Measurements from ENCODE around the gene BTBD7.

BTBD7 gene

DNA sequence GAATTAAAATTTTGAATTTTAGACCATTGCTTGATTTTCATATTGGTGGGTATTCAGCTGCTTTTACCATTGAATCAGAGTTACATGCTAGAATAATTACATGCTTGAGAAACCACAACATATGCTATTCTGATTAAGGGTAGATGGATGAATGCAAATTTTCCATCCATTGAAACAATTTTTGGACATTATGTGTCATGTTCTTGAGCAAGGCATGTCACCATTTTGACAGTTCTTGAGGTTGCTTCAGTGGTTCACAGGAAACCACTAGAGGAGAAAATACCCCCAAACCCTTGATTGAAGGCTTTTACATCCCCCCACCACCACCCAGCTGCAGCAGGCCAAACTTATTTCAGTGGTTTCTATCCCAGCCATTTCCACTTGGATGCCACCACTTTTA lies 112.3 kb downstream of the BTBD7 start:
- Histone ChIP-seq H3K27me3 (ENCODE audit: insufficient read depth, low read depth) (no peaks in the 10 kb centered on the region), H3K4me1 (ENCODE audit: low read depth, poor library complexity, severe bottlenecking) (no peaks in the 10 kb centered on the region), H3K4me2 (no peak overlapping the region), H3K36me3 (ENCODE audit: insufficient read depth) (no peaks in the 10 kb centered on the region), H2AFZ (ENCODE audit: low read depth) (no peak overlapping the region), H3K79me2 (ENCODE audit: insufficient read depth, low read depth) (no peaks in the 10 kb centered on the region), H3K4me3 (IDR thresholded peaks at IDR 0.05; ENCODE audit: insufficient read depth, low read depth, low read length) (no peak overlapping the region), H3K9ac (no peak overlapping the region), H4K20me1 (ENCODE audit: insufficient read depth) (no peaks in the 10 kb centered on the region), H3K27ac (no peak overlapping the region)
- TF ChIP-seq, protein P1, sequence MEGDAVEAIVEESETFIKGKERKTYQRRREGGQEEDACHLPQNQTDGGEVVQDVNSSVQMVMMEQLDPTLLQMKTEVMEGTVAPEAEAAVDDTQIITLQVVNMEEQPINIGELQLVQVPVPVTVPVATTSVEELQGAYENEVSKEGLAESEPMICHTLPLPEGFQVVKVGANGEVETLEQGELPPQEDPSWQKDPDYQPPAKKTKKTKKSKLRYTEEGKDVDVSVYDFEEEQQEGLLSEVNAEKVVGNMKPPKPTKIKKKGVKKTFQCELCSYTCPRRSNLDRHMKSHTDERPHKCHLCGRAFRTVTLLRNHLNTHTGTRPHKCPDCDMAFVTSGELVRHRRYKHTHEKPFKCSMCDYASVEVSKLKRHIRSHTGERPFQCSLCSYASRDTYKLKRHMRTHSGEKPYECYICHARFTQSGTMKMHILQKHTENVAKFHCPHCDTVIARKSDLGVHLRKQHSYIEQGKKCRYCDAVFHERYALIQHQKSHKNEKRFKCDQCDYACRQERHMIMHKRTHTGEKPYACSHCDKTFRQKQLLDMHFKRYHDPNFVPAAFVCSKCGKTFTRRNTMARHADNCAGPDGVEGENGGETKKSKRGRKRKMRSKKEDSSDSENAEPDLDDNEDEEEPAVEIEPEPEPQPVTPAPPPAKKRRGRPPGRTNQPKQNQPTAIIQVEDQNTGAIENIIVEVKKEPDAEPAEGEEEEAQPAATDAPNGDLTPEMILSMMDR (conservative IDR thresholded peaks at IDR 0.05; ENCODE audit: low read depth, low read length) = no peak

DNA sequence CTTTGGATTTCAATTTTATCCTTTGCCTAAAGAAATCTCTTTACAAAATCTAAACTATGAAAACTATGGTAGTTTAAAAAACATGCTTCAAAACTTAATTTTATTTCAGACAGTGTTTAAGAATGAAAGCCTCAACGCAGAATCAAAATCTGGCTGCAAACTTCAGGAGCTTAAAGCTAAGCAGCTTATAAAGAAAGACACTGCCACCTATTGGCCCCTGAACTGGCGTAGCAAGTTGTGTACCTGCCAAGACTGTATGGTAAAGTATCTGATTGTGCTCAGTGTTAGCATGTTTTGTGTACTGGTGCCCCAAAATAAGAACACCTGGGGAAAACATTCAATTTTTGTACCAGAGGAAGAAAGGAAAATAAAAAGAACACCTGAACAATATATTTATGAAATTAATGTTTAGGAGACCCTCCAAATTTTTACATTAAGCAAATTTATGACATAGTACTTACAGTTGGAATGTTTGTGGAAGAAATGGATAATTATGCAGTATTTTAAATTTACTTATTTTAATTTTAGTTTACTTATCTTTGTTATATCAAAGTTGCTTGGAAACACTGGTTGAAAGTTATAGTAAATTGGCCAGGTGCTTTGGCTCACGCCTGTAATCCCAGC lies 113.6 kb downstream of the BTBD7 start:
- Histone ChIP-seq H3K4me1 (ENCODE audit: low read depth, poor library complexity, severe bottlenecking) (no peaks in the 10 kb centered on the region), H2AFZ (ENCODE audit: low read depth) (no peak overlapping the region), H3K79me2 (ENCODE audit: insufficient read depth, low read depth) (no peaks in the 10 kb centered on the region), H3K4me3 (IDR thresholded peaks at IDR 0.05; ENCODE audit: insufficient read depth, low read depth, low read length) (no peak overlapping the region), H3K36me3 (ENCODE audit: insufficient read depth) (no peaks in the 10 kb centered on the region), H3K27me3 (ENCODE audit: insufficient read depth, low read depth) (no peaks in the 10 kb centered on the region), H3K9ac (no peak overlapping the region), H3K27ac (no peak overlapping the region), H3K4me2 (no peak overlapping the region), H4K20me1 (ENCODE audit: insufficient read depth) (no peaks in the 10 kb centered on the region)
- TF ChIP-seq, protein P1 (conservative IDR thresholded peaks at IDR 0.05; ENCODE audit: low read depth, low read length) = peak; percentile 58

DNA sequence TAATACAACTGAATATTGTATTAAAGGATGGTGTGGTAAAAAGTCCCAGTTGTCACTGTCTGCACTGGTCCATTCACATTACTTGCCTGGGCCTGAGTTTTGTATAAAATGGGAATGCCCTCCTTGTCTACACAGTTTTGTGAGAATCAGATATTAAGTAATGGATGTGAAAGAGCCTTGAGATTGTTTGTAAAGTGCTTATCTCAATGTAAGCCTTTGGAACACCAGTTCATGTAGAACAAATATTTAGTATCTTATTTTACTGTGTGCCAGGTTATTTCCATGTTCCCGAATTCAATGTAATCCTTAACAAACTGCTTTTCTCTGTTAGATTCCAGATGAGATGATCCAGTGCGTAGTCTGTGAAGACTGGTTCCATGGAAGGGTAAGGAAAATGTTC lies 118.2 kb downstream of the BTBD7 start:
- Histone ChIP-seq H4K20me1 (ENCODE audit: insufficient read depth) (no peaks in the 10 kb centered on the region), H3K4me2 (no peak overlapping the region), H2AFZ (ENCODE audit: low read depth) (no peak overlapping the region), H3K27ac (no peak overlapping the region), H3K9ac (no peak overlapping the region), H3K36me3 (ENCODE audit: insufficient read depth) (no peaks in the 10 kb centered on the region), H3K79me2 (ENCODE audit: insufficient read depth, low read depth) (no peaks in the 10 kb centered on the region), H3K4me1 (ENCODE audit: low read depth, poor library complexity, severe bottlenecking) (peaks cover 1% of the 10 kb centered on the region), H3K27me3 (ENCODE audit: insufficient read depth, low read depth) (no peaks in the 10 kb centered on the region), H3K4me3 (IDR thresholded peaks at IDR 0.05; ENCODE audit: insufficient read depth, low read depth, low read length) (no peak overlapping the region)
- TF ChIP-seq, protein P1 (conservative IDR thresholded peaks at IDR 0.05; ENCODE audit: low read depth, low read length) = no peak

DNA sequence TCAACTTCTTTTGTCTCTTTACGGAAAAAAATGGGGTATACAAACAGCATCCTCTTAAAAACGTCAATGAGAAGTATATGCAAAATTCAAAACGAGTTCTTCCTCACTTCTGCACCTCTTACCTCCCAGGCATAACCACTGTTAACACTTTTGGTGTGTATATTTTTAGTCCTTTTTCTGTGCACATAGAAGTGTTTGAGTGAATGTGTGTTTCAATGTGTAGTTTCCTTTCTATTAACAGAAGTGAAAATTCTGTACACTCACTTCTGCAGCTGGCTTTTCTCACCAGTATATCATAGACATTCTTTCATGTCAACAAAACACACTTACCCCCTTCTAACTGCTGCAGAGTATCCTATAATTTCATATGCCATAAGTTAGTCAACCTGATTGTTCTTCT lies 120.4 kb downstream of the BTBD7 start:
- Histone ChIP-seq H3K27me3 (ENCODE audit: insufficient read depth, low read depth) (no peaks in the 10 kb centered on the region), H3K36me3 (ENCODE audit: insufficient read depth) (no peaks in the 10 kb centered on the region), H4K20me1 (ENCODE audit: insufficient read depth) (no peaks in the 10 kb centered on the region), H2AFZ (ENCODE audit: low read depth) (no peak overlapping the region), H3K9ac (no peak overlapping the region), H3K4me2 (no peak overlapping the region), H3K4me3 (IDR thresholded peaks at IDR 0.05; ENCODE audit: insufficient read depth, low read depth, low read length) (no peak overlapping the region), H3K79me2 (ENCODE audit: insufficient read depth, low read depth) (peaks cover 21% of the 10 kb centered on the region), H3K27ac (no peak overlapping the region), H3K4me1 (ENCODE audit: low read depth, poor library complexity, severe bottlenecking) (peaks cover 17% of the 10 kb centered on the region)
- TF ChIP-seq, protein P1 (conservative IDR thresholded peaks at IDR 0.05; ENCODE audit: low read depth, low read length) = no peak
